Measurements from ENCODE around the gene TMPO. TPM values are rescaled to one million over a fixed set of nuclear protein-coding genes. Genes with fewer than 3 reads are reported as not detected.

TMPO gene
- total RNA-seq, 1 experiment from 2014 or later: 202 TPM

DNA sequence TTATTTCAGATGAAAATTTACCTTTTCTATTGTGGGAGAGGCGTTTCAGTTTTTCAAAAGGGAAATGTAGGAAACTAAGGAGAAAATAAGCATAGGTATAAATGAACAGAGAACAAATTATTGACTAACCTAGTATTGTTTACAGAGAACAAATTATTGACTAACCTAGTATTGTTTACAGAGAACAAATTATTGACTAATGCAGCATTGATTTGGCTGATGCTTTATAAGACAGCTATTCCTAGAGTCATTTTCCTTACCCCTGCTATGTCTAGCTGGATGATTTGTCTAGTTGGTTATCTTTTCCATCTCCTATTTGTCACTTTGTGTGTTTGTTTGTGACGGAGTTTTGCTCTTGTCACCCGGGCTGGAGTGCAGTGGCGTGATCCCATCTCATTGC lies 22.6 kb downstream of the TMPO start:
- Histone ChIP-seq H3T11ph (ENCODE audit: low read length) (no peak overlapping the region), H3K27ac (ENCODE audit: insufficient read length, low read depth, low read length) (no peak overlapping the region), H3K4me1 (ENCODE audit: insufficient read depth, low read length) (no peaks in the 10 kb centered on the region), H3K23ac (ENCODE audit: insufficient read length, low read depth, low read length) (no peak overlapping the region), H2AK5ac (ENCODE audit: insufficient read length, low read length) (no peak overlapping the region), H3K79me1 (ENCODE audit: insufficient read depth, low read depth, low read length, poor library complexity, severe bottlenecking) (peaks cover 7% of the 10 kb centered on the region), H3K23me2 (ENCODE audit: insufficient read length, low read depth, low read length, poor library complexity, severe bottlenecking) (no peaks in the 10 kb centered on the region), H2BK20ac (ENCODE audit: low read depth, low read length, poor library complexity, severe bottlenecking) (no peak overlapping the region), H4K91ac (ENCODE audit: insufficient read length, low read depth, low read length) (no peak overlapping the region), H3K4ac (ENCODE audit: low read depth, low read length) (no peak overlapping the region), H3K56ac (ENCODE audit: insufficient read length, low read depth, low read length) (no peak overlapping the region), H3K9me3 (ENCODE audit: control insufficient read depth, low read depth, low read length) (no peaks in the 10 kb centered on the region), H2BK12ac (ENCODE audit: insufficient read length, low read depth, low read length) (no peak overlapping the region), H3K79me2 (ENCODE audit: insufficient read depth, low read length) (no peaks in the 10 kb centered on the region; the same call in 1 of the 2 replicates), H4K5ac (ENCODE audit: insufficient read length, low read depth, low read length) (no peak overlapping the region), H3K4me2 (ENCODE audit: insufficient read depth, insufficient read length, low read length) (no peak overlapping the region), H2AFZ (ENCODE audit: low read length) (no peak overlapping the region), H3K9ac (ENCODE audit: extremely low read depth, insufficient read length, low read length) (no peak overlapping the region), H3K14ac (ENCODE audit: insufficient read depth, low read length) (no peak overlapping the region), H3K27me3 (ENCODE audit: insufficient read depth, low read length) (no peaks in the 10 kb centered on the region), H2BK120ac (ENCODE audit: low read depth, low read length, poor library complexity, severe bottlenecking) (no peak overlapping the region), H4K20me1 (ENCODE audit: control insufficient read depth, insufficient read depth, insufficient read length) (peaks cover 2% of the 10 kb centered on the region), H4K8ac (replicated peaks; ENCODE audit: insufficient read length, low read depth, low read length) (no peak overlapping the region), H2BK15ac (ENCODE audit: low read depth, low read length) (no peak overlapping the region), H2BK5ac (ENCODE audit: insufficient read length, low read length) (no peak overlapping the region), H3K18ac (ENCODE audit: insufficient read length, low read depth, low read length) (no peak overlapping the region)
- 0 out of 7 replicates have a peak overlapping the region, but pooled peaks of 2 of the 3 experiments have one; percentile 22 to 52 for H3K27ac Mint-ChIP-seq
- H3K4me1 Mint-ChIP-seq: peaks cover 0 to 3% of the 10 kb centered on the region in 2 experiments; a peak in 1 of 4 replicates
- no peaks in the 10 kb centered on the region for H3K9me3 Mint-ChIP-seq
- WGBS (ENCODE audit: extremely low coverage, insufficient read length, low lambda C conversion rate): no CpG with 5 or more reads among the region's 4 CpGs
- no peak for DNase-seq
- no peak overlapping the region for H3K4me3 Mint-ChIP-seq
- peaks cover 42 to 85% (median 78%) of the 10 kb centered on the region in 3 experiments; a peak in 6 of 7 replicates for H3K36me3 Mint-ChIP-seq (ENCODE audit: insufficient read depth in 1 of 3, low read depth in 3 of 3)
- TF ChIP-seq, protein P1, sequence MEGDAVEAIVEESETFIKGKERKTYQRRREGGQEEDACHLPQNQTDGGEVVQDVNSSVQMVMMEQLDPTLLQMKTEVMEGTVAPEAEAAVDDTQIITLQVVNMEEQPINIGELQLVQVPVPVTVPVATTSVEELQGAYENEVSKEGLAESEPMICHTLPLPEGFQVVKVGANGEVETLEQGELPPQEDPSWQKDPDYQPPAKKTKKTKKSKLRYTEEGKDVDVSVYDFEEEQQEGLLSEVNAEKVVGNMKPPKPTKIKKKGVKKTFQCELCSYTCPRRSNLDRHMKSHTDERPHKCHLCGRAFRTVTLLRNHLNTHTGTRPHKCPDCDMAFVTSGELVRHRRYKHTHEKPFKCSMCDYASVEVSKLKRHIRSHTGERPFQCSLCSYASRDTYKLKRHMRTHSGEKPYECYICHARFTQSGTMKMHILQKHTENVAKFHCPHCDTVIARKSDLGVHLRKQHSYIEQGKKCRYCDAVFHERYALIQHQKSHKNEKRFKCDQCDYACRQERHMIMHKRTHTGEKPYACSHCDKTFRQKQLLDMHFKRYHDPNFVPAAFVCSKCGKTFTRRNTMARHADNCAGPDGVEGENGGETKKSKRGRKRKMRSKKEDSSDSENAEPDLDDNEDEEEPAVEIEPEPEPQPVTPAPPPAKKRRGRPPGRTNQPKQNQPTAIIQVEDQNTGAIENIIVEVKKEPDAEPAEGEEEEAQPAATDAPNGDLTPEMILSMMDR (conservative IDR thresholded peaks at IDR 0.05): no peak
- H3K27me3 Mint-ChIP-seq (ENCODE audit: low read depth): no peaks in the 10 kb centered on the region
